IPS-18a (cell line): ENCODE data around the gene CARMIL1.
"Not testable (repeated sequence)": the region's sequence is repeated elsewhere in the genome, so short reads cannot be mapped to it uniquely, and the experiment has no call there.

Experiments
- H3K27ac ChIP-seq: one replicate; pipeline ENCODE4 v1.5.1; 2013; ENCODE audit warnings: low read length
- H3K27me3 ChIP-seq: one replicate; pipeline ENCODE4 v1.6.1; 2013; ENCODE audit warnings: mild to moderate bottlenecking, low read length; ENCODE audit not compliant: control insufficient read depth, insufficient read depth
- H3K36me3 ChIP-seq: one replicate; pipeline ENCODE4 v1.6.1; 2013; ENCODE audit warnings: low read depth, low read length; ENCODE audit not compliant: control insufficient read depth
- H3K4me1 ChIP-seq: one replicate; pipeline ENCODE4 v1.6.1; 2013; ENCODE audit warnings: low read depth, low read length; ENCODE audit not compliant: control insufficient read depth
- H3K4me3 ChIP-seq: one replicate; pipeline ENCODE4 v1.5.1; 2013; ENCODE audit warnings: low read length
- H3K9ac ChIP-seq: one replicate; pipeline ENCODE4 v1.6.1; 2013; ENCODE audit warnings: mild to moderate bottlenecking, low read length, moderate library complexity
- H3K9me3 ChIP-seq: one replicate; pipeline ENCODE4 v1.6.1; 2013; ENCODE audit warnings: low read depth, low read length; ENCODE audit not compliant: control insufficient read depth

Gene CARMIL1

GRCh38 chr6:25382476-25382875 is 103.3 kb downstream of the CARMIL1 start:
- H3K9ac ChIP-seq, H3K36me3 ChIP-seq, H3K9me3 ChIP-seq, H3K27ac ChIP-seq, H3K4me1 ChIP-seq, H3K27me3 ChIP-seq, H3K4me3 ChIP-seq: not testable (repeated sequence)

- Histone ChIP-seq H3K27ac (no peak overlapping the region), H3K9ac (no peak overlapping the region), H3K4me3 (no peak overlapping the region), H3K36me3 (no peaks in the 10 kb centered on the region), H3K27me3 (no peaks in the 10 kb centered on the region), H3K9me3 (no peaks in the 10 kb centered on the region), H3K4me1 (peaks cover 9% of the 10 kb centered on the region)
These were observed 105.1 kb downstream of the CARMIL1 start for GRCh38 chr6:25384234-25384633.

DNA sequence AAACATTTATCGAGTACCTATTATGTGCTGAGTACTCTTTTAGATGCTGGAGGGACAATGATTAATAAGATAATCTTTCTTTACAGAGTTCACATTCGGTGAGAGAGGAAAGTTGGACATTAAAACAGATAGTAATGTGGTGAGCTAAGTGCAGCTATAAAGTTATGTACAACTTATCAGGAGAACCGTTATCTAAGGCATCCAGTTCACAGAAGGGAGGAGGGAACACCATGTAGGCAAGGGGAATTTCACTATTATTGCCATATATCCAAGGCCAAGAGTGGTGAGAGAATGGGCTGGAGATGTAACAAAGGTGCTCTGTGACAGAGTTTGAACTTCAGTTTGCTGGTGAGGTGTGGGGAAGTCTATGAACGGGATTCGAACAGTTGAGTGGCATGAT is 105.8 kb downstream of the CARMIL1 start:
- Histone ChIP-seq H3K4me3 (no peak overlapping the region), H3K4me1 (peaks cover 9% of the 10 kb centered on the region), H3K9me3 (no peaks in the 10 kb centered on the region), H3K27me3 (no peaks in the 10 kb centered on the region), H3K9ac (no peak overlapping the region), H3K36me3 (no peaks in the 10 kb centered on the region), H3K27ac (no peak overlapping the region)

GRCh38 chr6:25387483-25387882 is 108.3 kb downstream of the CARMIL1 start:
- no peaks in the 10 kb centered on the region for H3K9me3 ChIP-seq
- H3K9ac ChIP-seq: no peak overlapping the region
- no peaks in the 10 kb centered on the region for H3K27me3 ChIP-seq
- peaks cover 9% of the 10 kb centered on the region for H3K4me1 ChIP-seq
- no peaks in the 10 kb centered on the region for H3K36me3 ChIP-seq
- H3K4me3 ChIP-seq: no peak overlapping the region
- H3K27ac ChIP-seq: no peak overlapping the region

DNA sequence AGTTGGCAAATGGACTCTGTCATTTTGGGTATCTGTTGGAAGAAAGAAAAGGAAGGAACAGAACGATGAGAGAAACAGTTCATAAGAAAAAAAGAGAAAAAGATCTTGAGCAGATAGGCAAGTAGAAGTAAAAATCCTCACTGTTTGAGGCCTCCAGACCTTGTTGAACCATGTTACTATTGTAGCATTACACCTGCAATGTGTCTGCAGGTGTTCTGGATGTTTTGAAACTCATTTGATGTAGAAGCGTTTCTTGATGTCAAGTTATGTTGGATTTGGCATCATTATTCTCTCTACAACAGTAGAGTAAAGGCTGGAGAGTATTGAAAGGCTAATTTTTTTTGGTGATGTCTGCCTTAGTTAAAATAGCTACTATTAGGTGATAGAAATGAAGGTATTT is 108.7 kb downstream of the CARMIL1 start:
- no peak overlapping the region for H3K9ac ChIP-seq
- no peaks in the 10 kb centered on the region for H3K9me3 ChIP-seq
- H3K4me3 ChIP-seq: no peak overlapping the region
- peaks cover 9% of the 10 kb centered on the region for H3K4me1 ChIP-seq
- no peaks in the 10 kb centered on the region for H3K36me3 ChIP-seq
- no peak overlapping the region for H3K27ac ChIP-seq
- H3K27me3 ChIP-seq: no peaks in the 10 kb centered on the region

DNA sequence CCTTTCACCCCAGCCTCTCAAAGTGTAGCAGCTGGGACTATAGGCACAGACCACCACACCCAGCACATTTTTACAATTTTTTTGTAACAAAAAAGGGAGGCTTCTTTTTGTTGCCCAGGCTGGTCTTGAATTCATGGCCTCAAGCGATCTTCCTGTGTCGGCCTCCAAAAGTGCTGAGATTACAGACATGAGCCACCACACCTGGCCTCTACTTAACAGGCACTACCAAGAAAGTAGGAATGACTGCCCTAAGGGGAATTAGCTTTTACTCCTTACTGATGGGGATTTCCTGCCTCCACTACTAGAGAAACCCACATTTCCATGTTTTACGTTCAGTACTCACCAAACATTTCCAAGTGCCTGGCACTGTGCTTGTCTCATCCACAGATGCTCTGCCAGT is 109.6 kb downstream of the CARMIL1 start:
- Histone ChIP-seq H3K36me3 (no peaks in the 10 kb centered on the region), H3K27me3 (no peaks in the 10 kb centered on the region), H3K27ac (no peak overlapping the region), H3K4me3 (no peak overlapping the region), H3K9me3 (no peaks in the 10 kb centered on the region), H3K9ac (no peak overlapping the region), H3K4me1 (peaks cover 9% of the 10 kb centered on the region)

- no peak overlapping the region for H3K4me3 ChIP-seq
- H3K36me3 ChIP-seq: no peaks in the 10 kb centered on the region
- H3K9me3 ChIP-seq: no peaks in the 10 kb centered on the region
- no peak overlapping the region for H3K9ac ChIP-seq
- H3K4me1 ChIP-seq: peaks cover 9% of the 10 kb centered on the region
- no peak overlapping the region for H3K27ac ChIP-seq
- H3K27me3 ChIP-seq: no peaks in the 10 kb centered on the region
These were observed 110.3 kb downstream of the CARMIL1 start for GRCh38 chr6:25389471-25389870.

- H3K4me3 ChIP-seq: no peak overlapping the region
- no peaks in the 10 kb centered on the region for H3K36me3 ChIP-seq
- H3K9ac ChIP-seq: no peak overlapping the region
- H3K27ac ChIP-seq: no peak overlapping the region
- H3K27me3 ChIP-seq: no peaks in the 10 kb centered on the region
- no peaks in the 10 kb centered on the region for H3K9me3 ChIP-seq
- peaks cover 10% of the 10 kb centered on the region for H3K4me1 ChIP-seq
These were observed 113.2 kb downstream of the CARMIL1 start for GRCh38 chr6:25392372-25392771.

GRCh38 chr6:25395731-25396130 is 116.6 kb downstream of the CARMIL1 start:
- Histone ChIP-seq H3K27me3 (no peaks in the 10 kb centered on the region), H3K4me1 (peaks cover 4% of the 10 kb centered on the region), H3K27ac (no peak overlapping the region), H3K36me3 (no peaks in the 10 kb centered on the region), H3K9me3 (no peaks in the 10 kb centered on the region), H3K4me3 (no peak overlapping the region), H3K9ac (no peak overlapping the region)

DNA sequence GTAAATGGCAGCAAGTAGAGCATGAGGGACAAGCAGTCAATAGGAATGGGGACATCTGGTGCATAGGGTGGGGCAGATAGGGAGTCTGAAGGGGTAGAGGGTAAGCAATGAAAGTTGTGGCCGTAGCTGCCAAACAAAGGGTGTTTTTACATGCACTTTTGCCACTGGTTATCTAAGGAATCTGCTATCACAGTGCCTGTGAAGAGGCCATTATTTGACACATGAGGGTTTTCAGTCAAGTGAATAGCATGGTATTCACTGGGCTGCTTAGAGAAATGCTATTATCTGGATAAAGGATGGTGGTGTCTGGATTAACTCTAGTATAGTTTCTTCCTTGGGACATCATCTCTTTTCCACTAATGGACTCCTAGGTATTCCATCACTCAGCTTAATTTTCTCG is 118.2 kb downstream of the CARMIL1 start:
- Histone ChIP-seq H3K36me3 (no peaks in the 10 kb centered on the region), H3K9ac (no peak overlapping the region), H3K27me3 (no peaks in the 10 kb centered on the region), H3K27ac (no peak overlapping the region), H3K4me1 (peaks cover 4% of the 10 kb centered on the region), H3K9me3 (no peaks in the 10 kb centered on the region), H3K4me3 (no peak overlapping the region)

DNA sequence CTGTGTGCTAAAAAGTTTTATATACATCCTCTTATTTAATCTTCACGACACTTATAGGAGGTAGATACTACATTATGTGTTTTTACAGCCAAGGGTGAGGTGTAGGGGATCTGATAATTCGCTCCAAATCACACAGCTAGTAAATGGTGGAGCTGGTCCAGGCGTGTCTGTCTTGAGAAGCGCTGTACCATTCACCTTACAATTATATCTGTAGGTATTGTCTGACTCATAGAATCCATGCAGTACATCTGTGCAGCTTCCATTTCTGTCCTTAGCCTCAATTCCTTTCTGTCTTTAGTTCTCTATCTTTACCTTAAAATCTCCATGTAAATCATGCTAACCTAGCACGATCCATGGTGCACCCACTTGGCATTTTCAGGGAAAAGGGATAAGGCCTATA is 120.7 kb downstream of the CARMIL1 start:
- no peak overlapping the region for H3K27ac ChIP-seq
- no peak overlapping the region for H3K4me3 ChIP-seq
- H3K9ac ChIP-seq: no peak overlapping the region
- H3K36me3 ChIP-seq: no peaks in the 10 kb centered on the region
- H3K4me1 ChIP-seq: peaks cover 4% of the 10 kb centered on the region
- H3K27me3 ChIP-seq: no peaks in the 10 kb centered on the region
- no peaks in the 10 kb centered on the region for H3K9me3 ChIP-seq

GRCh38 chr6:25401711-25402110 is 122.5 kb downstream of the CARMIL1 start:
- Histone ChIP-seq H3K36me3 (no peaks in the 10 kb centered on the region), H3K27ac (no peak overlapping the region), H3K4me3 (no peak overlapping the region), H3K9ac (no peak overlapping the region), H3K9me3 (no peaks in the 10 kb centered on the region), H3K27me3 (no peaks in the 10 kb centered on the region), H3K4me1 (peaks cover 4% of the 10 kb centered on the region)
